PC-9 (cell line): ENCODE data around the gene MRPL40.

Experiments
- EZH2 ChIP-seq: fragments of 200-600 bp; sonication (generic); IDR thresholded peaks from 2 replicates; pipeline ENCODE4 v1.8.0; 2017; ENCODE audit warnings: antibody characterized with exemption, low read depth
- TF ChIP-seq, protein P1 (sequence below): fragments of 200-600 bp; sonication (generic); conservative IDR thresholded peaks from 2 replicates; pipeline ENCODE4 v1.6.1; 2017; ENCODE audit warnings: mixed run types, antibody characterized with exemption, mild to moderate bottlenecking, moderate library complexity

DNA sequence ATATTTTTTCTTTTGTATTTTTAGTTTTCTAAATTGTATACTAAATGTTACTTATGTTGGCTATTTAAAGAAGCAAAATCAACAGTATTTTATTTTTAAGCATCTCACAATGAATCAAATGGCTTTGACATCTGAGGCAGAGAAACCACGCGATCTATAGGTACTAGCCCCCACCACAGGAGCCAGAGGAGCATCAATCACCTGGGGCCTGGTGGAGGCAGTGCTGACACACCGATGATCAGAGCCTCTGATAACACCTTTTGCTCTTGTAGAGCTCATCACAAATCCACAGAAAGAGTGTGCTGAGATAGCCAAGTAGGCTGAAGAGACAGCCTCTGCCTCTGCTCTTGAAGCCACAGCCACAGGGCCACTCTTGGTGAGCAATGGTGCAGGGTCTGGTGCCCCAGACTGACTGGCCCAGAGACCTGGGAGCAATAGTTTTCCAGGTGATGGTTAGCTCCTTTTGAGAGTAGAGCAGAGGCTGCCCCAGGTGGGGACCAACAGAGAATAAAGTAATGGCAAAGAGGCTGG is 26.0 kb upstream of the MRPL40 start:
- TF ChIP-seq, protein P1, sequence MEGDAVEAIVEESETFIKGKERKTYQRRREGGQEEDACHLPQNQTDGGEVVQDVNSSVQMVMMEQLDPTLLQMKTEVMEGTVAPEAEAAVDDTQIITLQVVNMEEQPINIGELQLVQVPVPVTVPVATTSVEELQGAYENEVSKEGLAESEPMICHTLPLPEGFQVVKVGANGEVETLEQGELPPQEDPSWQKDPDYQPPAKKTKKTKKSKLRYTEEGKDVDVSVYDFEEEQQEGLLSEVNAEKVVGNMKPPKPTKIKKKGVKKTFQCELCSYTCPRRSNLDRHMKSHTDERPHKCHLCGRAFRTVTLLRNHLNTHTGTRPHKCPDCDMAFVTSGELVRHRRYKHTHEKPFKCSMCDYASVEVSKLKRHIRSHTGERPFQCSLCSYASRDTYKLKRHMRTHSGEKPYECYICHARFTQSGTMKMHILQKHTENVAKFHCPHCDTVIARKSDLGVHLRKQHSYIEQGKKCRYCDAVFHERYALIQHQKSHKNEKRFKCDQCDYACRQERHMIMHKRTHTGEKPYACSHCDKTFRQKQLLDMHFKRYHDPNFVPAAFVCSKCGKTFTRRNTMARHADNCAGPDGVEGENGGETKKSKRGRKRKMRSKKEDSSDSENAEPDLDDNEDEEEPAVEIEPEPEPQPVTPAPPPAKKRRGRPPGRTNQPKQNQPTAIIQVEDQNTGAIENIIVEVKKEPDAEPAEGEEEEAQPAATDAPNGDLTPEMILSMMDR: no peak
- no peak for TF ChIP-seq EZH2
